Type B pancreatic cell (in vitro differentiated cells): ENCODE measurements around the gene OSM. TPM values are rescaled to one million over a fixed set of nuclear protein-coding genes. Genes with fewer than 3 reads are reported as not detected.

ENCODE experiments used
- DNase-seq: peaks from one replicate; pipeline ENCODE4 v3.0.0; 2021; ENCODE audit warnings: mixed read lengths; ENCODE audit not compliant: unreplicated experiment; ENCODE audit errors: extremely low spot score
- H3K27ac Mint-ChIP-seq: 2 replicates; pipeline ENCODE4 v1.8.0; 2021; ENCODE audit warnings: mild to moderate bottlenecking, mixed read lengths
- H3K27me3 Mint-ChIP-seq: 2 replicates; pipeline ENCODE4 v1.8.0; 2021; ENCODE audit warnings: mixed read lengths
- H3K36me3 Mint-ChIP-seq: 2 replicates; pipeline ENCODE4 v1.8.0; 2021; ENCODE audit warnings: mixed read lengths
- H3K4me1 Mint-ChIP-seq: one replicate; pipeline ENCODE4 v1.8.0; 2021; ENCODE audit warnings: mixed read lengths; ENCODE audit not compliant: unreplicated experiment
- H3K4me3 Mint-ChIP-seq: 2 replicates; pipeline ENCODE4 v1.8.0; 2021; ENCODE audit warnings: mild to moderate bottlenecking, mixed read lengths
- H3K9me3 Mint-ChIP-seq: 2 replicates; pipeline ENCODE4 v1.8.0; 2021; ENCODE audit warnings: mixed read lengths
- CTCF ChIP-seq: fragments of 200-600 bp; sonication (generic); conservative IDR thresholded peaks from 2 replicates; pipeline ENCODE4 v1.5.0; 2021; ENCODE audit warnings: antibody characterized with exemption, mild to moderate bottlenecking
- total RNA-seq: library from RNA; stranded (reverse); gene quantifications from 2 replicates; pipeline ENCODE4 v1.2.1, GENCODE V29; 2021; ENCODE audit warnings: low replicate concordance

Gene OSM
- total RNA-seq, 1 donor from 2014 or later: not detected

DNA sequence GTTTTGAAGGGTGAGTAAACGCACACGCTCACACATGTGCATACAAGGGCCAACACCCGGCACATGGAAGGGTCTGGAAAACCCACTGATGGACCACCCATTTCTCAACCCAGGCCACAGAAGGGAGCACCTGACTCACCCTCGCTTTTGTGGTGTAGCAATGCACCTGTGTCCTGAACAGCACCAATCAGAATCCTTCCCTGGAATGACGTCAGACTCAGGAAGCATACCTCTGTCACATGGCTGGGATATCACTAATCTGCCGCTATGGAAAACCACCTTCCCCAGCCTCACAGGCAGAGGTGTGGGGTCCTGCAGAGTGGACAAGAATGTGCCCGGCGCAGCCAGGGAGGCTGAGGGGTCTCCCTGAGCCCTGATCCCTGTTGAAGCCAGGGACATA is 9.0 kb upstream of the OSM start:
- Mint-ChIP-seq H3K9me3 (no peaks in the 10 kb centered on the region), H3K4me3 (no peak overlapping the region), H3K27ac (no peak overlapping the region), H3K36me3 (no peaks in the 10 kb centered on the region), H3K27me3 (peaks cover 4% of the 10 kb centered on the region), H3K4me1 (peaks cover 8% of the 10 kb centered on the region)
- DNase-seq: no peak
- TF ChIP-seq CTCF: no peak

- peaks cover 4% of the 10 kb centered on the region for H3K27me3 Mint-ChIP-seq
- TF ChIP-seq CTCF: no peak
- H3K27ac Mint-ChIP-seq: no peak overlapping the region
- H3K4me3 Mint-ChIP-seq: no peak overlapping the region
- DNase-seq: no peak
- no peaks in the 10 kb centered on the region for H3K36me3 Mint-ChIP-seq
- H3K9me3 Mint-ChIP-seq: no peaks in the 10 kb centered on the region
- H3K4me1 Mint-ChIP-seq: peaks cover 8% of the 10 kb centered on the region
Observed at GRCh38 chr22:30274437-30274812, 7.8 kb upstream of the OSM start.

DNA sequence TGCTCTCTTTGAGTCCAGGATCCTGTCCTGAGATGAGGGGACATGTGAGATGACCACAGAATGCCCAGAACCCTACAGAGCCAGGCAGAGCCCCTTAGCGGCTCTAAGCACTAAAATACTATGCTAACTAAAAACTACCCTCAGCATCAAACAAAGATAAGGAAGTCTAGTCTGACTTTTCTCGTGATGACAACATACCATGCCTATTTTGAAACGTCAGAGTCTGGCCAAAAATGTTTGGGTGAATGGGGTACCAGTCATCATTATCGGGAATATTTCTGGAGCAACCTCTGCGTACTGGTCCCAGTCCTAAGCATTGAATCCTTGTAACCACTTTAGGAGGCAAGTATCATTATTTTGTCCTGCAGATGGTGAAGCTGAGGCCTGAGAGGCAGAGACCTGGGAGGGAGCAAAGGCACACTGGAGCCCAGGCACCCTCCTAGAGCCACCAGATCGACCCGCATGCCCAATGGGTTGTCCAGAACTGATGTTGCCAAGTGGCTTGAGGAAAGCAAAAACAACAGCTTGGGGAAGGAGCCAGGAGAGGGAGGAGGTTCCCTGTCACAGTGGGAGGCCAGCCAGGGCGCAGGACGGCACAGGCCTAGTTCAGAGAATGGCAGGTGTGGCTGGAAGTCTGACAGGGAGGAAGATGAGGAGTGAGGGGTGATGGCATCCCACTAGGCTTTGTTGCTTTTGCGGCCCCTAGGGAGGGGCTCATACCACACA is 7.2 kb upstream of the OSM start:
- H3K9me3 Mint-ChIP-seq: no peaks in the 10 kb centered on the region
- H3K27me3 Mint-ChIP-seq: peaks cover 4% of the 10 kb centered on the region
- peaks cover 8% of the 10 kb centered on the region for H3K4me1 Mint-ChIP-seq
- no peak overlapping the region for H3K27ac Mint-ChIP-seq
- H3K36me3 Mint-ChIP-seq: no peaks in the 10 kb centered on the region
- TF ChIP-seq CTCF: no peak
- DNase-seq: no peak
- H3K4me3 Mint-ChIP-seq: no peak overlapping the region

DNA sequence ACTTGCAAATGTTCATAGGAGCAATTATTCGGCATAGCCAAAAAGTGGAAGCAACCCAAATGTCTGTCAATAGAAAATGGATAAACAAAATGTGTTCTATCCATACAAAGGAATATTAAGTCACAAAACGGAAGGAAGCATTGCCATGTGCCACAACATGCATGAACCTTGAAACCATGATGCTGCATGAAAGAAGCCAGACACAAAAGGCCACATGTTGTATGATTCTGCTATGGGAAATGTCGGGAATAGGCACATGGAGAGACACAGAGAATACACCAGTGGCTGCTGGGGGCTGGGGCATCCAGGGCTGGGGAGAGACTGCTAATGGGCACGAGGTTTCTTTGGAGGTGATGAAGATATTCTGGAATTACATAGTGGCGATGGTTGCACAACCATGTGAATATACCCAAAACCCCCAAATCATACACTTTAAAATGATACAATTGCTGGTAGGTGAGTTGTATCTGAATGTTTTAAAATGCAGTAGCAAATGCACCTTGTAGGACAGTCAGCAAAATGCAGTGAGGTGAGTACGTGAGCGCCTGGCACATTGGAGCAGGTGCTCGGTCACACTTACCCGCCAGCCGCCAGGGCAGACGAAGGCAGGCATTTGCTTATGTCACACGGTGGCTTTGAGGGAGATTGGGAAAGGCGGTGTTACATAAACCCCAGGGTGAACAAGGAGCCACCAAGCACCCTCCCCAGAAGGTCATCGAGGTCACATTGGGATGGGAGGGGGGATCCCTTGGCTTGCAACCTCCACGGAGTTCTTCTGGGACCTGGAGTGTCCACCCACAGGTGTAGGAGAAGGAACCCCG is 6.3 kb upstream of the OSM start:
- DNase-seq: no peak
- no peaks in the 10 kb centered on the region for H3K9me3 Mint-ChIP-seq
- H3K4me3 Mint-ChIP-seq: no peak overlapping the region
- no peak overlapping the region for H3K27ac Mint-ChIP-seq
- peaks cover 4% of the 10 kb centered on the region for H3K4me1 Mint-ChIP-seq
- peaks cover 4% of the 10 kb centered on the region for H3K27me3 Mint-ChIP-seq
- TF ChIP-seq CTCF: no peak
- no peaks in the 10 kb centered on the region for H3K36me3 Mint-ChIP-seq

DNA sequence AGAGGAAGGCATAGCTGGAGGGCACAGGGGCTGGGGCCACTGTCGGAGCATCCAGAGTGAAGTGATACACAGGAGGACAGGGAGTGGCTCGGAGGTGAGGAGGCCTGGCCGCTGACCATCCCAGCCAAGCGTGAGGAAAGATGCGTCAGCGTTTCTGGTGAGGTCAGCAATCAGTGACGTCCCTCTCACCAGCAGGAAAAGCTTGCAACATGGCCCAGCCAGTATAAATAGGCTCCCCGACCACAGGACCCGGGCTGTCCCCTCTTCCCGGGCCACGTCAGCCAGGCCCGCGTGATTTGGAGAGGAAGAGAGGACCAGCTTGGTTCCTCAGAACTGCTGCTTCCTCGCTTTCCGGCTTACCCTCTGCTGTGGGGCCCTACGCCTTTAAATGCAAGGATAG is 4.2 kb upstream of the OSM start:
- H3K4me1 Mint-ChIP-seq: no peaks in the 10 kb centered on the region
- no peak overlapping the region for H3K4me3 Mint-ChIP-seq
- no peaks in the 10 kb centered on the region for H3K9me3 Mint-ChIP-seq
- DNase-seq: no peak
- TF ChIP-seq CTCF: no peak
- no peak overlapping the region for H3K27ac Mint-ChIP-seq
- H3K36me3 Mint-ChIP-seq: no peaks in the 10 kb centered on the region
- peaks cover 4% of the 10 kb centered on the region for H3K27me3 Mint-ChIP-seq
